BLaER1 (cell line): ENCODE results near the gene NKD1.
A peak's percentile ranks its signal among the peaks of the same experiment; 100 is the strongest.

Experiments
- H3K27ac ChIP-seq: shearing (Covaris generic); formaldehyde crosslinking; 2 replicates; pipeline ENCODE4 v1.8.1; 2022
- H3K27me3 ChIP-seq: shearing (Covaris generic); formaldehyde crosslinking; 2 replicates; pipeline ENCODE4 v1.8.1; 2022
- H3K36me3 ChIP-seq: shearing (Covaris generic); formaldehyde crosslinking; 2 replicates; pipeline ENCODE4 v1.8.1; 2022
- H3K4me1 ChIP-seq: shearing (Covaris generic); formaldehyde crosslinking; 2 replicates; pipeline ENCODE4 v1.8.1; 2022
- H3K4me2 ChIP-seq: shearing (Covaris generic); formaldehyde crosslinking; 2 replicates; pipeline ENCODE4 v1.8.1; 2022
- H3K4me3 ChIP-seq: shearing (Covaris generic); formaldehyde crosslinking; 2 replicates; pipeline ENCODE4 v1.8.1; 2022
- H3K9ac ChIP-seq: shearing (Covaris generic); formaldehyde crosslinking; 2 replicates; pipeline ENCODE4 v1.8.1; 2022
- H3K9me3 ChIP-seq: shearing (Covaris generic); formaldehyde crosslinking; 2 replicates; pipeline ENCODE4 v1.8.1; 2022
- H4K20me1 ChIP-seq: shearing (Covaris generic); formaldehyde crosslinking; 2 replicates; pipeline ENCODE4 v1.8.1; 2022
- Cebpa-rat ChIP-seq: shearing (Covaris generic); IDR thresholded peaks from 2 replicates; pipeline ENCODE4 v1.8.1; 2022

NKD1 gene

DNA sequence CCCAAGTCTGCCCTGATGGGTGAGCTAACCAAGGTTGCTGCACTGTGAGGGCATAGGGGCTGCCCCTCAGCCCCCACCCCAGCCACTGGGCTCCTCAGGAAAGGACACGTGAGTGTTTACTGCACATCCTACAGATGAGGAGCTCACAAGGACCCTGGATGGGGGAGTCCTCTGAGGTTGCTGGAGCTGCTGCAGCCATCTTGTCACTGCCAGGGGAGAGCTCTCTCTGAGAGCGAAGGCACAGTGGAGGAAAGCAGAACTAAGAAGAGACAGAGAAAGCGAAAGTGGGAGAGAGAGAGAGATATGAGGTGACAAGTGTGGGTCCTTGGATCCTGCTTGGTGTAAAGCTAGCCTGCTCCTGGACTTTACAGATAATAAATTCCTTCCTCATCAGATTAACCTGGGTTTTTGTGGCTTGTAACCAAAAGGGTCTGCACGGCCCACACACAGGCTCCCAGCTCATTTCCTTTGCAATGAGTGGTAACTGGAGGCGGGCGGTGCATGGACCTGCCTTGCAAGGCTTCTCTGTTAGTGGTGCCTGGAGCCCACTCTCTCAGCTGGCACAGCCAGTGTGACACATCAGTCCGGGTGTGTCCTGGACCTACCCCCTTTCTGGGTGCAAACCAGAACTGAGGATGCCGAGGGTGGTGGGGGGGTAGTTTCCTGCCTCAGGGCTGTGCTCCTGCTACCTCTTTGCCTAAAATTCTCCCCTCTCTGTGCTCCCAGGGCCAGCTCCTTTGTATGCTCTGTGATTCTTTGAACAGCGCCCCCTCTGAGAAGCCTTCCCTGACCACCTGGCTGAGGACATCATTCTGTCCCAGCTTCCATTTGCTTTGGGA is 118.7 kb downstream of the NKD1 start:
- Histone ChIP-seq H4K20me1 (no peaks in the 10 kb centered on the region), H3K9ac (0 out of 2 replicates have a peak overlapping the region, but pooled peaks have one; percentile 16), H3K4me3 (no peak overlapping the region), H3K27ac (no peak overlapping the region), H3K9me3 (peaks cover 8% of the 10 kb centered on the region), H3K4me1 (peaks cover 48% of the 10 kb centered on the region), H3K4me2 (peak overlapping the region; percentile 73), H3K36me3 (peaks cover 18% of the 10 kb centered on the region), H3K27me3 (no peaks in the 10 kb centered on the region)
- no peak for TF ChIP-seq Cebpa-rat

- peak overlapping the region; percentile 71; the same call in 1 of the 2 replicates for H3K27ac ChIP-seq
- no peaks in the 10 kb centered on the region for H3K27me3 ChIP-seq
- H3K4me3 ChIP-seq, result no peak overlapping the region
- peaks cover 16% of the 10 kb centered on the region for H3K9me3 ChIP-seq
- peak overlapping the region; percentile 73 for H3K4me2 ChIP-seq
- no peaks in the 10 kb centered on the region for H4K20me1 ChIP-seq
- H3K36me3 ChIP-seq, result peaks cover 26% of the 10 kb centered on the region
- H3K4me1 ChIP-seq, result peaks cover 48% of the 10 kb centered on the region
- no peak overlapping the region for H3K9ac ChIP-seq
- TF ChIP-seq Cebpa-rat, result no peak
Observed at GRCh38 chr16:50667497-50668367, 119.5 kb downstream of the NKD1 start.

- peak overlapping the region; percentile 71 for H3K27ac ChIP-seq
- TF ChIP-seq Cebpa-rat, result no peak
Observed at GRCh38 chr16:50668368-50669008, 120.3 kb downstream of the NKD1 start.

GRCh38 chr16:50669741-50670140 is 121.5 kb downstream of the NKD1 start:
- Histone ChIP-seq H3K36me3 (peaks cover 46% of the 10 kb centered on the region), H3K4me1 (peaks cover 48% of the 10 kb centered on the region), H3K27ac (0 out of 2 replicates have a peak overlapping the region, but pooled peaks have one; percentile 22), H4K20me1 (no peaks in the 10 kb centered on the region), H3K9ac (no peak overlapping the region), H3K9me3 (peaks cover 34% of the 10 kb centered on the region), H3K27me3 (no peaks in the 10 kb centered on the region), H3K4me2 (peak overlapping the region; percentile 26), H3K4me3 (no peak overlapping the region)
- no peak for TF ChIP-seq Cebpa-rat

More at GRCh38 chr16:50668368-50669008, 120.3 kb downstream of the NKD1 start:
- Histone ChIP-seq H3K36me3 (peaks cover 34% of the 10 kb centered on the region), H4K20me1 (no peaks in the 10 kb centered on the region), H3K9ac (peak overlapping the region; percentile 53; the same call in 1 of the 2 replicates), H3K9me3 (peaks cover 24% of the 10 kb centered on the region), H3K4me2 (peak overlapping the region; percentile 73), H3K4me3 (no peak overlapping the region), H3K4me1 (peaks cover 48% of the 10 kb centered on the region), H3K27me3 (no peaks in the 10 kb centered on the region)

DNA sequence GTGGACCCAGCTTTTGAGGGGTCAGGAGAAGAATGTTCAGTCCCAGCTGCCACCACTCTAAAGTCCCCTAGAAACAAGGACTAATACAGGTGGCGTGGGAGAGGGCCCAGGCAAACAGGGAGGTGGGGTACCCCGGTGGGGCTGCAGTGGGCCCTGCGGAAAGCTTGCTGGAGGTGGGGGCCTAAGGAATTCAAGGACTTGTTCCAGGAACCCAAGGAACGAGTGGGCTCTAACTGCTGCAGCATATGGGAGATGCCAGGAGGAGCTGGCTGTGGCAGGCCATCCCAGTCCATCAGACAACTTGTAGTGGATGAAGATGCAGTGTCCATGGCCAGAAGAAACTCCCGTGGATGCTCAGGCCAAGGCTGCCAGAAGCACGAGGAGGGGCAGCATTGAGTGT is 122.3 kb downstream of the NKD1 start:
- no peak for TF ChIP-seq Cebpa-rat

DNA sequence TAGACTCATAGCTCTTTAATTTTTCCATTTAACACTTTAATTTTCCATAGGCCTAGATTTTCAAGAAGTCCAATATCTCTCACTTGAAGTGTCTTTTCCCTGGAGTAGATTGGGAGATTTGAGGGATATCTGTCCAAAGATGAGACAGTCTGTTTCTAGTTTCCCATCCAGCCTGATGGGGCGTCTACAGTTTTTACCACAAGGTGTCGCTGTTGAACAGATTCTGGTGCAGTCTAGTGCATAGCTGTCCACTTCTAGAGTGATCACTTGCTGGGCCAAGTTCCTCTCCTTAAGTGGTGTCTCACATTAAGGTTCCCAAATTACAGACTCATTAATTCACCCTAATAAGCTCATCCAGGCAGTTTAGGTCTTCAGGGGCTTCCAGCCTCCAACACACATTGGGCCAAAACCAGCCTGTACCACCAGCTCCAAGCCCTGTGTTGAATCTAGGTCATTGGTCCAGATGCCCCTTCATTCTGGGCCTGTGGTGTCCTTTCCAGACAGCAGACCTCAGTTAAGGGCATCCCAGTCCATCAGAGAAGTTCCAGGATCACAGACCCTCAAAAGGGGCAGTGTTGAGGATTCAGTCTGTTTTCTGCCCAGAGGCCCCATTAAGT is 123.6 kb downstream of the NKD1 start:
- peaks cover 34% of the 10 kb centered on the region for H3K9me3 ChIP-seq

More for the DNA sequence above, 122.3 kb downstream of the NKD1 start:
- no peak overlapping the region for H3K9ac ChIP-seq
- H3K9me3 ChIP-seq, result peaks cover 34% of the 10 kb centered on the region
- H3K4me3 ChIP-seq, result no peak overlapping the region
- H3K27me3 ChIP-seq, result no peaks in the 10 kb centered on the region
- H4K20me1 ChIP-seq, result no peaks in the 10 kb centered on the region
- no peak overlapping the region for H3K4me2 ChIP-seq
- H3K36me3 ChIP-seq, result peaks cover 54% of the 10 kb centered on the region
- peaks cover 40% of the 10 kb centered on the region for H3K4me1 ChIP-seq
- H3K27ac ChIP-seq, result no peak overlapping the region

GRCh38 chr16:50673496-50674275 is 125.5 kb downstream of the NKD1 start:
- Histone ChIP-seq H3K27ac (no peak overlapping the region), H4K20me1 (0 out of 2 replicates have a peak, but pooled peaks cover 13% of the 10 kb centered on the region), H3K9ac (no peak overlapping the region), H3K27me3 (no peaks in the 10 kb centered on the region), H3K4me1 (peaks cover 17% of the 10 kb centered on the region), H3K4me3 (0 out of 2 replicates have a peak overlapping the region, but pooled peaks have one; percentile 22), H3K9me3 (peaks cover 34% of the 10 kb centered on the region), H3K4me2 (no peak overlapping the region), H3K36me3 (peaks cover 83% of the 10 kb centered on the region)
- no peak for TF ChIP-seq Cebpa-rat

More for the DNA sequence above, 123.6 kb downstream of the NKD1 start:
- no peak overlapping the region for H3K9ac ChIP-seq
- peaks cover 66% of the 10 kb centered on the region for H3K36me3 ChIP-seq
- no peak overlapping the region for H3K27ac ChIP-seq
- H3K4me1 ChIP-seq, result peaks cover 36% of the 10 kb centered on the region
- H3K4me3 ChIP-seq, result peak overlapping the region; percentile 31; the same call in 1 of the 2 replicates
- H3K27me3 ChIP-seq, result no peaks in the 10 kb centered on the region
- H3K4me2 ChIP-seq, result no peak overlapping the region
- H4K20me1 ChIP-seq, result no peaks in the 10 kb centered on the region
- no peak for TF ChIP-seq Cebpa-rat

- H4K20me1 ChIP-seq, result 0 out of 2 replicates have a peak, but pooled peaks cover 13% of the 10 kb centered on the region
- no peak overlapping the region for H3K27ac ChIP-seq
- H3K27me3 ChIP-seq, result no peaks in the 10 kb centered on the region
- TF ChIP-seq Cebpa-rat, result no peak
- peaks cover 16% of the 10 kb centered on the region for H3K4me1 ChIP-seq
- H3K36me3 ChIP-seq, result peaks cover 93% of the 10 kb centered on the region
- no peak overlapping the region for H3K4me2 ChIP-seq
- no peak overlapping the region for H3K4me3 ChIP-seq
- no peak overlapping the region for H3K9ac ChIP-seq
- peaks cover 34% of the 10 kb centered on the region for H3K9me3 ChIP-seq
Observed at GRCh38 chr16:50674831-50675230, 126.6 kb downstream of the NKD1 start.
